Uterus (tissue), 2 donors: Measurements from ENCODE around the gene HOXA6.

Source experiments
- POLR2A ChIP-seq, 2 donors: fragments of 450-650 bp; IDR thresholded peaks; one replicate each; pipeline ENCODE4 v1.6.1; 2016; ENCODE audit warnings: antibody characterized with exemption in 2 of 2, mild to moderate bottlenecking in 1 of 2, moderate library complexity in 1 of 2
- TF ChIP-seq, protein P1 (sequence below), 4 experiments: fragments of 200-600 bp in 2 of 4; fragments of 450-650 bp in 2 of 4; sonication (generic) in 2 of 4; IDR thresholded peaks; one replicate each; pipeline ENCODE4 v1.5.1; 2016 to 2019; ENCODE audit warnings: antibody characterized with exemption in 4 of 4, mild to moderate bottlenecking in 2 of 4, moderate library complexity in 1 of 4

DNA sequence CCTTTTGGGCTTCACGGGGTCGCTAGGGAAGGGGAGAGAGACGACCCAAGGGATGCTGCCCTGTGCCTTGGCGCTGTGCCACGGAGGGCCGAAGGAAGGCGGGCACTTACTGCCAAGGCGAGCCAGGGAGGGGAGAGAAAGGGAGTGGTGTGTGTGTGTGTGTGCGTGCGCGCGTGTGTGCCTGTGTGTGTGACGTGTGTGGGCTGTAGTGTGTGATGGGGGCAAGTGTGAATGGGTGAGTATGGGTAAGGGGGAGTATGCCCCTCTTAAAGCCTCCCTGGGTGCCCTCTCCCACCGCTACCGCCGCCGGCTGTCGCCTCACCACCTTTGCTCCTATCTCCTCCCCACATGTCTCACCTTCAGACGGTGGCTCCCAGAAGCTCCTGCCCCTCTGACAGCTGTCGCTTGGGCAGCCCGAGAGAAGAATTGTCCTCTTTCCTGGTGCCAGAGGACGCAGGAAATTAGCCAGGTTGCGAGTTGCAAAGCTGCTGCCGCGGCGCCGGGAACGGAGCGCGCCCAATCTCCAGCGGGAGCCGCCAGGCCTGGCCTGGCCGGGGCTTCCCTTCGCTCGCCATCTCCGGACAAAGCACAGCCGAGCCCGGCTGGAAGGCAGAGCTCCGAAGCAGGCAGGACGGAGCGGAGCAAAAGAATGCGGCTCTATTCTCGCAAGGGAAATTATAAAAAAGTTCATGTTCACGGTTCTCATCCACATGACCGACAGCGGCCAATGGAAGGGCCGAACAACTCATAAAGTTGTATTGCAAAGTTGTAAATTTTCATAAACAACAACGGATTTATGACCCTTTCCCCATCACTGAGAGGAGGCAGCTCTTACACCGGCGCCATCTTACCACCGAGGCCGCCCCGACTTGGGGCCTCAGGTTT, 4.6 kb upstream of the HOXA6 start, which contains the start of gene HOXA3:
- TF ChIP-seq, protein P1, sequence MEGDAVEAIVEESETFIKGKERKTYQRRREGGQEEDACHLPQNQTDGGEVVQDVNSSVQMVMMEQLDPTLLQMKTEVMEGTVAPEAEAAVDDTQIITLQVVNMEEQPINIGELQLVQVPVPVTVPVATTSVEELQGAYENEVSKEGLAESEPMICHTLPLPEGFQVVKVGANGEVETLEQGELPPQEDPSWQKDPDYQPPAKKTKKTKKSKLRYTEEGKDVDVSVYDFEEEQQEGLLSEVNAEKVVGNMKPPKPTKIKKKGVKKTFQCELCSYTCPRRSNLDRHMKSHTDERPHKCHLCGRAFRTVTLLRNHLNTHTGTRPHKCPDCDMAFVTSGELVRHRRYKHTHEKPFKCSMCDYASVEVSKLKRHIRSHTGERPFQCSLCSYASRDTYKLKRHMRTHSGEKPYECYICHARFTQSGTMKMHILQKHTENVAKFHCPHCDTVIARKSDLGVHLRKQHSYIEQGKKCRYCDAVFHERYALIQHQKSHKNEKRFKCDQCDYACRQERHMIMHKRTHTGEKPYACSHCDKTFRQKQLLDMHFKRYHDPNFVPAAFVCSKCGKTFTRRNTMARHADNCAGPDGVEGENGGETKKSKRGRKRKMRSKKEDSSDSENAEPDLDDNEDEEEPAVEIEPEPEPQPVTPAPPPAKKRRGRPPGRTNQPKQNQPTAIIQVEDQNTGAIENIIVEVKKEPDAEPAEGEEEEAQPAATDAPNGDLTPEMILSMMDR (IDR thresholded peaks at IDR 0.05) = no peak
- TF ChIP-seq POLR2A (IDR thresholded peaks at IDR 0.05) = peak; percentile 72 to 75
